GM18907 (cell line): Measurements from ENCODE around the gene IL18BP.

Experiments
- ATAC-seq: cut with Tn5 transposase; IDR thresholded peaks from one replicate; pipeline ENCODE4 v1.9.1; 2021; ENCODE audit warnings: mild to moderate bottlenecking, moderate library complexity; ENCODE audit not compliant: unreplicated experiment

Gene IL18BP

GRCh38 chr11:72041364-72042063, 42.8 kb downstream of the IL18BP start:
- ATAC-seq, result peak; percentile 51

DNA sequence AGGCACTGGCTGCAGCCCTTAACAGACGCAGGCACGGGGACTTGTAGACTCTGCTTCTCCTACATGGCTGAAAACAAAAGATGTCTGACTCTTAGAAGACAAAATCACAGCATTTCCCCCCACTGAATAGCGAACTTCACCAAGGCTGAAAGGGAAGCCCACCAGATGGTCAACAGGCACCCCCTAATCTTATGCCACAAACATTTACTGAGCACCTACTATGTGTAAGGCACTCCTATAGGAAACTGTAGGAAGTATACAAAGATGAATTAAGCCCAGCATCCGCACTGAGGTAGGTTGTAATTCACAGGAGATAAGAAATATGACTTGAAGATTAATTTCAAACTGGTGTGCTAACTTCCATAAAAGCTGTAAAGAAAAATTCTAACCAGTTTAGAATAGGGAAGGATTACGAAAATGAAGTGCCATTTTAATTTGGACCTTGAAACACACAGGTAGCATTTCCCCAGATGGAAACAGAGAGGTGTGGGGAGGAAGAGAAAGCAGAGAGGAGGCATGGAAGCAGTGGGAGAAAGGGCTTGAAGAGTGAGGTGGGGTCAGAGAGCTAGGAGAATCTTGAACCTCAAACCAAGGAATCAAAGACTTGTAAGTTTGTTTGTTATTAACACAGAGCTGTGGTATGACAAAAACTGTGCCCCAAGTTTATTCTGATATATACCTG, 43.5 kb downstream of the IL18BP start:
- peak; percentile 9 for ATAC-seq

GRCh38 chr11:72045849-72046248, 47.1 kb downstream of the IL18BP start:
- no peak for ATAC-seq

DNA sequence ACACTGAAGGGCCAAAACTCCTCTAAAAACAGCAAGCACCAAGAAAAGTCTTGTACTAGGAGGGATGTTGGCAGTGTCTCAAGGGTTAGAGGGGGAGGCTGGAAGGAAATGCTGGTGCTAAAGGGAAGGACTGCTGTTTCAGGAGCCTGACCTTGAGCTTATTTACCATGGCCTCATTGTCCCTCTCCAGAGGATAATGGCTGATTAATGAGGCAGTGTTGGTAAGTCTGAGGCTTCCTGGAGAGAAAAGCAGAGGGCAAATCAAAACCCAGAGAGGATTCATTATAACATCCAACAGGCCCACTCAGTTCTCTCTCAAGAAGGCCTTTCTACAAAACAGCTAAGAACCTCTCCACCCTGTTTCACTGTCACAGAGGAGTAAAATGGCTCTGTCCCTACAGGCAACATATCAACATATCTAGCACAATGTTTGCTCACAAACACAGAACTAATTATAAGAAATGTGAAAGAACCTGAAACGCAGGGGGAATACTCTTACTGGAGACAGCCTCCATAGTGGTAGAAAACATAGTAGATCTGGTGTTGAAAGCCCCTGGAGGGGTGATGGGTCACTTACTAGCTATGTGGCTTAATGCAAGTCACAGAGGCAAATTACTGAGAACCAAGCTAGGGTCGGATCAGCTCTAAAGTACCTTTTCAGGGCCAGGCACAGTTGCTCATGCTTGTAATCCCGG, 50.2 kb downstream of the IL18BP start:
- ATAC-seq, result no peak
